ENCODE measurements around the gene OR10A2.
"Not testable (repeated sequence)": the region's sequence is repeated elsewhere in the genome, so short reads cannot be mapped to it uniquely, and the experiment has no call there.

OR10A2 gene

GRCh38 chr11:6862961-6863360 lies at the start of gene OR10A2:
TSS of gene OR10A2 (plus strand) at chr11:6863057. CDS start at chr11:6869755, 6,698 bp downstream.
- DNase-seq (ENCODE audit: low read depth) = no peak

GRCh38 chr11:6813656-6814055 lies 49.2 kb upstream of the OR10A2 start:
- DNase-seq (ENCODE audit: low read depth) = no peak

- DNase-seq (ENCODE audit: low read depth) = no peak
These were observed 45.2 kb upstream of the OR10A2 start for GRCh38 chr11:6817694-6818093.

GRCh38 chr11:6818967-6819366 lies 43.9 kb upstream of the OR10A2 start:
- no peak for DNase-seq (ENCODE audit: low read depth)

- no peak for DNase-seq (ENCODE audit: low read depth)
These were observed 38.6 kb upstream of the OR10A2 start for GRCh38 chr11:6824136-6824823.

GRCh38 chr11:6825231-6825744 lies 37.6 kb upstream of the OR10A2 start:
- DNase-seq (ENCODE audit: low read depth) = no peak

GRCh38 chr11:6828103-6828502 lies 34.8 kb upstream of the OR10A2 start:
- no peak for DNase-seq (ENCODE audit: low read depth)

GRCh38 chr11:6833356-6833755 lies 29.5 kb upstream of the OR10A2 start:
- no peak for DNase-seq (ENCODE audit: low read depth)

- no peak for DNase-seq (ENCODE audit: low read depth)
These were observed 28.8 kb upstream of the OR10A2 start for GRCh38 chr11:6834021-6834420.

GRCh38 chr11:6841694-6842093 lies 21.2 kb upstream of the OR10A2 start:
- no peak for DNase-seq (ENCODE audit: low read depth)

- no peak for DNase-seq (ENCODE audit: low read depth)
These were observed 19.2 kb upstream of the OR10A2 start for GRCh38 chr11:6843670-6844069.

GRCh38 chr11:6844356-6844755 lies 18.5 kb upstream of the OR10A2 start:
- no peak for DNase-seq (ENCODE audit: low read depth)

- DNase-seq (ENCODE audit: low read depth) = no peak
These were observed 17.5 kb upstream of the OR10A2 start, which contains the start of gene OR10A5 for GRCh38 chr11:6845383-6845782. TSS of gene OR10A5 (plus strand) at chr11:6845683. CDS start at chr11:6845683, 0 bp downstream.

GRCh38 chr11:6850526-6850925 lies 12.3 kb upstream of the OR10A2 start:
- no peak for DNase-seq (ENCODE audit: low read depth)

GRCh38 chr11:6854801-6855200 lies 8.1 kb upstream of the OR10A2 start:
- not testable (repeated sequence) for DNase-seq (ENCODE audit: low read depth)

- peak; percentile 26 for DNase-seq (ENCODE audit: low read depth)
These were observed 6.8 kb upstream of the OR10A2 start for GRCh38 chr11:6855971-6856541.

GRCh38 chr11:6856871-6857270 lies 6.0 kb upstream of the OR10A2 start:
- DNase-seq (ENCODE audit: low read depth) = peak; percentile 26

GRCh38 chr11:6864438-6864837 lies 1.6 kb downstream of the OR10A2 start:
- DNase-seq (ENCODE audit: low read depth) = peak; percentile 36

GRCh38 chr11:6871278-6871677 lies 8.4 kb downstream of the OR10A2 start:
- DNase-seq (ENCODE audit: low read depth) = no peak

- no peak for DNase-seq (ENCODE audit: low read depth)
These were observed 12.9 kb downstream of the OR10A2 start for GRCh38 chr11:6875761-6876160.

GRCh38 chr11:6876325-6876724 lies 13.5 kb downstream of the OR10A2 start, which contains the start of gene OR10A4:
TSS of gene OR10A4 (plus strand) at chr11:6876625. CDS start at chr11:6876648, 23 bp downstream.
- no peak for DNase-seq (ENCODE audit: low read depth)

- no peak for DNase-seq (ENCODE audit: low read depth)
These were observed 14.1 kb downstream of the OR10A2 start for GRCh38 chr11:6876914-6877313.

GRCh38 chr11:6882751-6883150 lies 19.9 kb downstream of the OR10A2 start:
- DNase-seq (ENCODE audit: low read depth) = no peak
